ENCODE data around the gene ZBTB33. TPM values are rescaled to one million over a fixed set of nuclear protein-coding genes. Genes with fewer than 3 reads are reported as not detected.

ZBTB33 gene
- total RNA-seq, 1 donor from 2014 or later, result 11.2 TPM

GRCh38 chrX:120213438-120214265, 37.0 kb upstream of the ZBTB33 start:
- H3K36me3 Mint-ChIP-seq (ENCODE audit: low read depth), result no peaks in the 10 kb centered on the region

DNA sequence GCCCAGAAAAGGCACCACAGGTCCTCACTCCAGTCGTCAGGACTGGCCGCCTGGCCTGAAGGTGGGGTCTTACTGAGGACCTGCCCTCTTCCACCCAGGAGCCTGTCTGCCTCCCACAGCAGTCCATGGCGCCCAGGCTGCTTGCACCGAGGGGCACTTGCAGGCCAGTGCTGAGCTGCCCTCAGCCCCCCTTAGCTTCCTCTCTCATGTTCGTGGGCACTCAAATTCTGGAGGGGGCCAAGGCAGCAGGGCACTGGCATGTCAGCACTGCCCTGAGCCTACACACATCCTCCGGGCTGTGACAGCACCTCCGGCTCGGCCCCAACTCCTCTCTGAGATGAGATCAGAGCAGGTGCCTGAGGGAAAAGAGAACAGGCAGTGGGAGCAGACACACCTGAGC, 27.2 kb upstream of the ZBTB33 start:
- Mint-ChIP-seq H3K27ac (ENCODE audit: unreplicated experiment) (no peak overlapping the region), H3K36me3 (ENCODE audit: low read depth) (peaks cover 1% of the 10 kb centered on the region), H3K9me3 (ENCODE audit: low read depth) (no peaks in the 10 kb centered on the region), H3K27me3 (ENCODE audit: low read depth) (no peaks in the 10 kb centered on the region), H3K4me3 (ENCODE audit: unreplicated experiment) (no peak overlapping the region), H3K4me1 (ENCODE audit: low read depth) (no peaks in the 10 kb centered on the region)
- TF ChIP-seq, protein P1, sequence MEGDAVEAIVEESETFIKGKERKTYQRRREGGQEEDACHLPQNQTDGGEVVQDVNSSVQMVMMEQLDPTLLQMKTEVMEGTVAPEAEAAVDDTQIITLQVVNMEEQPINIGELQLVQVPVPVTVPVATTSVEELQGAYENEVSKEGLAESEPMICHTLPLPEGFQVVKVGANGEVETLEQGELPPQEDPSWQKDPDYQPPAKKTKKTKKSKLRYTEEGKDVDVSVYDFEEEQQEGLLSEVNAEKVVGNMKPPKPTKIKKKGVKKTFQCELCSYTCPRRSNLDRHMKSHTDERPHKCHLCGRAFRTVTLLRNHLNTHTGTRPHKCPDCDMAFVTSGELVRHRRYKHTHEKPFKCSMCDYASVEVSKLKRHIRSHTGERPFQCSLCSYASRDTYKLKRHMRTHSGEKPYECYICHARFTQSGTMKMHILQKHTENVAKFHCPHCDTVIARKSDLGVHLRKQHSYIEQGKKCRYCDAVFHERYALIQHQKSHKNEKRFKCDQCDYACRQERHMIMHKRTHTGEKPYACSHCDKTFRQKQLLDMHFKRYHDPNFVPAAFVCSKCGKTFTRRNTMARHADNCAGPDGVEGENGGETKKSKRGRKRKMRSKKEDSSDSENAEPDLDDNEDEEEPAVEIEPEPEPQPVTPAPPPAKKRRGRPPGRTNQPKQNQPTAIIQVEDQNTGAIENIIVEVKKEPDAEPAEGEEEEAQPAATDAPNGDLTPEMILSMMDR (IDR thresholded peaks at IDR 0.05), result no peak
- DNase-seq (ENCODE audit: low spot score), result no peak

More at GRCh38 chrX:120213438-120214265, 37.0 kb upstream of the ZBTB33 start:
- Mint-ChIP-seq H3K27me3 (ENCODE audit: low read depth) (peaks cover 1% of the 10 kb centered on the region), H3K4me1 (ENCODE audit: low read depth) (peaks cover 3% of the 10 kb centered on the region), H3K27ac (ENCODE audit: unreplicated experiment) (no peak overlapping the region), H3K4me3 (ENCODE audit: unreplicated experiment) (no peak overlapping the region), H3K9me3 (ENCODE audit: low read depth) (no peaks in the 10 kb centered on the region)
- TF ChIP-seq, protein P1 (IDR thresholded peaks at IDR 0.05), result peak; percentile 81
- DNase-seq (ENCODE audit: low spot score), result no peak

- Mint-ChIP-seq H3K36me3 (ENCODE audit: low read depth) (peaks cover 1% of the 10 kb centered on the region), H3K4me3 (ENCODE audit: unreplicated experiment) (no peak overlapping the region), H3K4me1 (ENCODE audit: low read depth) (no peaks in the 10 kb centered on the region), H3K27ac (ENCODE audit: unreplicated experiment) (no peak overlapping the region), H3K9me3 (ENCODE audit: low read depth) (peaks cover 3% of the 10 kb centered on the region), H3K27me3 (ENCODE audit: low read depth) (no peaks in the 10 kb centered on the region)
- TF ChIP-seq, protein P1 (IDR thresholded peaks at IDR 0.05), result no peak
- DNase-seq (ENCODE audit: low spot score), result no peak
These were observed 26.2 kb upstream of the ZBTB33 start for GRCh38 chrX:120224388-120224787.

GRCh38 chrX:120228187-120228908, 22.3 kb upstream of the ZBTB33 start:
- DNase-seq (ENCODE audit: low spot score), result no peak
- no peaks in the 10 kb centered on the region for H3K27me3 Mint-ChIP-seq (ENCODE audit: low read depth)
- peaks cover 17% of the 10 kb centered on the region for H3K9me3 Mint-ChIP-seq (ENCODE audit: low read depth)
- no peaks in the 10 kb centered on the region for H3K4me1 Mint-ChIP-seq (ENCODE audit: low read depth)
- H3K4me3 Mint-ChIP-seq (ENCODE audit: unreplicated experiment), result no peak overlapping the region
- no peaks in the 10 kb centered on the region for H3K36me3 Mint-ChIP-seq (ENCODE audit: low read depth)
- no peak overlapping the region for H3K27ac Mint-ChIP-seq (ENCODE audit: unreplicated experiment)
- TF ChIP-seq, protein P1 (IDR thresholded peaks at IDR 0.05), result no peak

- H3K4me3 Mint-ChIP-seq (ENCODE audit: unreplicated experiment), result no peak overlapping the region
- H3K9me3 Mint-ChIP-seq (ENCODE audit: low read depth), result peaks cover 16% of the 10 kb centered on the region
- no peaks in the 10 kb centered on the region for H3K36me3 Mint-ChIP-seq (ENCODE audit: low read depth)
- DNase-seq (ENCODE audit: low spot score), result no peak
- no peaks in the 10 kb centered on the region for H3K27me3 Mint-ChIP-seq (ENCODE audit: low read depth)
- H3K4me1 Mint-ChIP-seq (ENCODE audit: low read depth), result no peaks in the 10 kb centered on the region
- TF ChIP-seq, protein P1 (IDR thresholded peaks at IDR 0.05), result no peak
- H3K27ac Mint-ChIP-seq (ENCODE audit: unreplicated experiment), result no peak overlapping the region
These were observed 15.3 kb upstream of the ZBTB33 start for GRCh38 chrX:120235284-120235683.

Data from chondrocyte (in vitro differentiated cells).